GM23338 (cell line): ENCODE results near the gene ZFP92. TPM values are rescaled to one million over a fixed set of nuclear protein-coding genes. Genes with fewer than 3 reads are reported as not detected.
"Not testable (repeated sequence)": the region's sequence is repeated elsewhere in the genome, so short reads cannot be mapped to it uniquely, and the experiment has no call there.

Source experiments
- ATAC-seq: fragments of 200-7000 bp; cut with Tn5 transposase; 3 replicates; pipeline ENCODE4 v1.9.1; 2020
- DNase-seq: peaks from one replicate; pipeline ENCODE4 v3.0.0-alpha.2; 2015; ENCODE audit warnings: low spot score
- H2AFZ ChIP-seq: fragments of 200-600 bp; sonication (generic); 2 replicates; pipeline ENCODE4 v1.8.0; 2016; ENCODE audit warnings: antibody characterized with exemption, mild to moderate bottlenecking, moderate library complexity
- H3F3A ChIP-seq: fragments of 200-600 bp; sonication (generic); replicated peaks from 2 replicates; pipeline ENCODE4 v1.8.0; 2017; ENCODE audit warnings: antibody characterized with exemption, mixed run types, low read depth
- H3K27ac ChIP-seq: fragments of 200-600 bp; sonication (generic); 2 replicates; pipeline ENCODE4 v1.6.1; 2016; ENCODE audit warnings: low read depth
- H3K27me3 ChIP-seq: fragments of 200-600 bp; sonication (generic); 2 replicates; pipeline ENCODE4 v1.8.0; 2016; ENCODE audit warnings: mild to moderate bottlenecking, mixed run types, moderate library complexity; ENCODE audit not compliant: insufficient read depth
- H3K36me3 ChIP-seq: fragments of 200-600 bp; sonication (generic); 2 replicates; pipeline ENCODE4 v1.8.0; 2016; ENCODE audit warnings: mild to moderate bottlenecking; ENCODE audit not compliant: insufficient read depth
- H3K4me1 ChIP-seq: fragments of 200-600 bp; sonication (generic); 2 replicates; pipeline ENCODE4 v1.8.0; 2016; ENCODE audit warnings: mild to moderate bottlenecking, moderate library complexity; ENCODE audit not compliant: insufficient read depth
- H3K4me2 ChIP-seq: fragments of 200-600 bp; sonication (generic); 2 replicates; pipeline ENCODE4 v1.7.1; 2017; ENCODE audit warnings: mixed run types
- H3K4me3 ChIP-seq: fragments of 200-600 bp; sonication (generic); 2 replicates; pipeline ENCODE4 v1.6.1; 2016; ENCODE audit warnings: mixed run types
- H3K79me2 ChIP-seq: fragments of 200-600 bp; sonication (generic); replicated peaks from 2 replicates; pipeline ENCODE4 v1.8.0; 2017; ENCODE audit warnings: mild to moderate bottlenecking; ENCODE audit not compliant: insufficient read depth
- H3K9me2 ChIP-seq: fragments of 200-600 bp; sonication (generic); 2 replicates; pipeline ENCODE4 v1.8.0; 2017; ENCODE audit not compliant: insufficient read depth
- H4K20me1 ChIP-seq: fragments of 200-600 bp; sonication (generic); replicated peaks from 2 replicates; pipeline ENCODE4 v1.8.0; 2017; ENCODE audit warnings: mild to moderate bottlenecking; ENCODE audit not compliant: insufficient read depth
- H3K27ac Mint-ChIP-seq: 2 replicates; pipeline ENCODE4 v1.8.0; 2020; ENCODE audit warnings: inconsistent platforms, mild to moderate bottlenecking, moderate library complexity, mixed read lengths
- H3K27me3 Mint-ChIP-seq: 3 replicates; pipeline ENCODE4 v1.8.0; 2022; ENCODE audit warnings: low read depth, mild to moderate bottlenecking, moderate library complexity, mixed read lengths, inconsistent platforms; ENCODE audit not compliant: insufficient read depth, poor library complexity
- H3K36me3 Mint-ChIP-seq: 3 replicates; pipeline ENCODE4 v1.8.0; 2021; ENCODE audit warnings: low read depth, mild to moderate bottlenecking, inconsistent platforms, moderate library complexity, mixed read lengths
- H3K4me1 Mint-ChIP-seq: 3 replicates; pipeline ENCODE4 v1.8.0; 2020; ENCODE audit warnings: mild to moderate bottlenecking, inconsistent platforms, mixed read lengths
- H3K4me3 Mint-ChIP-seq: 3 replicates; pipeline ENCODE4 v1.8.0; 2021; ENCODE audit warnings: moderate library complexity, mild to moderate bottlenecking, inconsistent platforms, mixed read lengths
- H3K9me3 Mint-ChIP-seq: 3 replicates; pipeline ENCODE4 v1.8.0; 2020; ENCODE audit warnings: moderate library complexity, mild to moderate bottlenecking, inconsistent platforms, mixed read lengths
- CREB1 ChIP-seq: fragments of 250-450 bp; sonication (Bioruptor Pico); IDR thresholded peaks from 2 replicates; pipeline ENCODE4 v1.5.0; 2020; ENCODE audit warnings: low read depth, mild to moderate bottlenecking, moderate library complexity
- CTCF ChIP-seq, 2 experiments: fragments of 200-600 bp in 1 of 2; sonication (generic) in 1 of 2; conservative IDR thresholded peaks; 2 replicates each; pipeline versions ENCODE4 v1.5.1 to v1.6.1; 2016 to 2017; ENCODE audit warnings: antibody characterized with exemption in 2 of 2, low read depth in 2 of 2, mild to moderate bottlenecking in 2 of 2, moderate library complexity in 1 of 2
- ETS1 ChIP-seq: IDR thresholded peaks from 2 replicates; pipeline ENCODE4 v1.6.1; 2016; ENCODE audit warnings: antibody characterized with exemption
- EZH2 ChIP-seq: fragments of 200-600 bp; sonication (generic); IDR thresholded peaks from one replicate; pipeline ENCODE4 v1.8.0; 2017; ENCODE audit warnings: antibody characterized with exemption, mild to moderate bottlenecking, low read depth; ENCODE audit not compliant: unreplicated experiment
- EZH2phosphoT487 ChIP-seq: fragments of 200-600 bp; sonication (generic); IDR thresholded peaks from one replicate; pipeline ENCODE4 v1.8.1; 2018; ENCODE audit warnings: antibody characterized with exemption; ENCODE audit not compliant: unreplicated experiment
- JUNB ChIP-seq: IDR thresholded peaks from one replicate; pipeline ENCODE4 v1.6.1; 2016; ENCODE audit warnings: antibody characterized with exemption; ENCODE audit not compliant: unreplicated experiment
- NANOG ChIP-seq: IDR thresholded peaks from 2 replicates; pipeline ENCODE4 v1.6.1; 2016; ENCODE audit warnings: antibody characterized with exemption, borderline replicate concordance
- POLR2AphosphoS5 ChIP-seq: IDR thresholded peaks from 2 replicates; pipeline ENCODE4 v1.6.1; 2016; ENCODE audit warnings: antibody characterized with exemption, low read depth
- ZNF114 ChIP-seq: fragments of 250-450 bp; sonication (Bioruptor Pico); IDR thresholded peaks from 2 replicates; pipeline ENCODE4 v1.5.0; 2020; ENCODE audit warnings: mild to moderate bottlenecking, moderate library complexity
- ZNF331 ChIP-seq: fragments of 250-450 bp; sonication (Bioruptor Pico); IDR thresholded peaks from 2 replicates; pipeline ENCODE4 v1.5.0; 2020; ENCODE audit warnings: low read depth, mild to moderate bottlenecking, moderate library complexity
- polyA plus RNA-seq: library from polyadenylated mRNA; unstranded; fragments of >200 nt; fragmentation: Nextera tagmentation; extraction: Ambion mirVana; gene quantifications from 2 replicates; pipeline ENCODE4 v1.2.1, GENCODE V29; 2016
- total RNA-seq: library from RNA; depleted of rRNA; stranded (reverse); fragments of >200 nt; shearing (Covaris generic); gene quantifications from 2 replicates; pipeline ENCODE4 v1.2.3, GENCODE V29; 2014
- TF ChIP-seq, protein P1 (sequence below): fragments of 250-450 bp; sonication (Bioruptor Pico); IDR thresholded peaks from 2 replicates; pipeline ENCODE4 v1.5.0; 2020; ENCODE audit warnings: mild to moderate bottlenecking, moderate library complexity

Gene ZFP92
- total and polyA plus RNA-seq, 2 experiments from 2014 or later = 0.05 to 0.52 TPM

GRCh38 chrX:153384390-153384789 lies 26.9 kb upstream of the ZFP92 start:
- Mint-ChIP-seq H3K27me3 (no peaks in the 10 kb centered on the region), H3K36me3 (no peaks in the 10 kb centered on the region), H3K4me3 (no peak overlapping the region), H3K9me3 (no peaks in the 10 kb centered on the region), H3K4me1 (peaks cover under 1% of the 10 kb centered on the region; the same call in 1 of the 3 replicates), H3K27ac (no peak overlapping the region)
- Histone ChIP-seq H3K4me3 (no peak overlapping the region), H3K4me1 (no peaks in the 10 kb centered on the region), H3K27me3 (no peaks in the 10 kb centered on the region), H3K9me2 (no peaks in the 10 kb centered on the region), H3K27ac (no peak overlapping the region), H4K20me1 (no peaks in the 10 kb centered on the region), H3F3A (no peaks in the 10 kb centered on the region), H3K79me2 (no peaks in the 10 kb centered on the region), H2AFZ (no peak overlapping the region), H3K4me2 (no peak overlapping the region), H3K36me3 (no peaks in the 10 kb centered on the region)
- ATAC-seq = no peak
- TF ChIP-seq EZH2 = no peak
- TF ChIP-seq, protein P1, sequence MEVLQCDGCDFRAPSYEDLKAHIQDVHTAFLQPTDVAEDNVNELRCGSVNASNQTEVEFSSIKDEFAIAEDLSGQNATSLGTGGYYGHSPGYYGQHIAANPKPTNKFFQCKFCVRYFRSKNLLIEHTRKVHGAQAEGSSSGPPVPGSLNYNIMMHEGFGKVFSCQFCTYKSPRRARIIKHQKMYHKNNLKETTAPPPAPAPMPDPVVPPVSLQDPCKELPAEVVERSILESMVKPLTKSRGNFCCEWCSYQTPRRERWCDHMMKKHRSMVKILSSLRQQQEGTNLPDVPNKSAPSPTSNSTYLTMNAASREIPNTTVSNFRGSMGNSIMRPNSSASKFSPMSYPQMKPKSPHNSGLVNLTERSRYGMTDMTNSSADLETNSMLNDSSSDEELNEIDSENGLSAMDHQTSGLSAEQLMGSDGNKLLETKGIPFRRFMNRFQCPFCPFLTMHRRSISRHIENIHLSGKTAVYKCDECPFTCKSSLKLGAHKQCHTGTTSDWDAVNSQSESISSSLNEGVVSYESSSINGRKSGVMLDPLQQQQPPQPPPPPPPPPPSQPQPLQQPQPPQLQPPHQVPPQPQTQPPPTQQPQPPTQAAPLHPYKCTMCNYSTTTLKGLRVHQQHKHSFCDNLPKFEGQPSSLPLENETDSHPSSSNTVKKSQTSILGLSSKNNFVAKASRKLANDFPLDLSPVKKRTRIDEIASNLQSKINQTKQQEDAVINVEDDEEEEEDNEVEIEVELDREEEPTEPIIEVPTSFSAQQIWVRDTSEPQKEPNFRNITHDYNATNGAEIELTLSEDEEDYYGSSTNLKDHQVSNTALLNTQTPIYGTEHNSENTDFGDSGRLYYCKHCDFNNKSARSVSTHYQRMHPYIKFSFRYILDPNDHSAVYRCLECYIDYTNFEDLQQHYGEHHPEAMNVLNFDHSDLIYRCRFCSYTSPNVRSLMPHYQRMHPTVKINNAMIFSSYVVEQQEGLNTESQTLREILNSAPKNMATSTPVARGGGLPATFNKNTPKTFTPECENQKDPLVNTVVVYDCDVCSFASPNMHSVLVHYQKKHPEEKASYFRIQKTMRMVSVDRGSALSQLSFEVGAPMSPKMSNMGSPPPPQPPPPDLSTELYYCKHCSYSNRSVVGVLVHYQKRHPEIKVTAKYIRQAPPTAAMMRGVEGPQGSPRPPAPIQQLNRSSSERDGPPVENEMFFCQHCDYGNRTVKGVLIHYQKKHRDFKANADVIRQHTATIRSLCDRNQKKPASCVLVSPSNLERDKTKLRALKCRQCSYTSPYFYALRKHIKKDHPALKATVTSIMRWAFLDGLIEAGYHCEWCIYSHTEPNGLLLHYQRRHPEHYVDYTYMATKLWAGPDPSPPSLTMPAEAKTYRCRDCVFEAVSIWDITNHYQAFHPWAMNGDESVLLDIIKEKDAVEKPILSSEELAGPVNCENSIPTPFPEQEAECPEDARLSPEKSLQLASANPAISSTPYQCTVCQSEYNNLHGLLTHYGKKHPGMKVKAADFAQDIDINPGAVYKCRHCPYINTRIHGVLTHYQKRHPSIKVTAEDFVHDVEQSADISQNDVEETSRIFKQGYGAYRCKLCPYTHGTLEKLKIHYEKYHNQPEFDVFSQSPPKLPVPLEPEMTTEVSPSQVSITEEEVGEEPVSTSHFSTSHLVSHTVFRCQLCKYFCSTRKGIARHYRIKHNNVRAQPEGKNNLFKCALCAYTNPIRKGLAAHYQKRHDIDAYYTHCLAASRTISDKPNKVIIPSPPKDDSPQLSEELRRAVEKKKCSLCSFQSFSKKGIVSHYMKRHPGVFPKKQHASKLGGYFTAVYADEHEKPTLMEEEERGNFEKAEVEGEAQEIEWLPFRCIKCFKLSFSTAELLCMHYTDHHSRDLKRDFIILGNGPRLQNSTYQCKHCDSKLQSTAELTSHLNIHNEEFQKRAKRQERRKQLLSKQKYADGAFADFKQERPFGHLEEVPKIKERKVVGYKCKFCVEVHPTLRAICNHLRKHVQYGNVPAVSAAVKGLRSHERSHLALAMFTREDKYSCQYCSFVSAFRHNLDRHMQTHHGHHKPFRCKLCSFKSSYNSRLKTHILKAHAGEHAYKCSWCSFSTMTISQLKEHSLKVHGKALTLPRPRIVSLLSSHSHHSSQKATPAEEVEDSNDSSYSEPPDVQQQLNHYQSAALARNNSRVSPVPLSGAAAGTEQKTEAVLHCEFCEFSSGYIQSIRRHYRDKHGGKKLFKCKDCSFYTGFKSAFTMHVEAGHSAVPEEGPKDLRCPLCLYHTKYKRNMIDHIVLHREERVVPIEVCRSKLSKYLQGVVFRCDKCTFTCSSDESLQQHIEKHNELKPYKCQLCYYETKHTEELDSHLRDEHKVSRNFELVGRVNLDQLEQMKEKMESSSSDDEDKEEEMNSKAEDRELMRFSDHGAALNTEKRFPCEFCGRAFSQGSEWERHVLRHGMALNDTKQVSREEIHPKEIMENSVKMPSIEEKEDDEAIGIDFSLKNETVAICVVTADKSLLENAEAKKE = no peak
- TF ChIP-seq ZNF331 (CRISPR knock-in tag) = no peak
- no peak for TF ChIP-seq CREB1 (CRISPR knock-in tag)
- TF ChIP-seq ETS1 = no peak
- no peak for TF ChIP-seq NANOG
- TF ChIP-seq EZH2phosphoT487 = no peak
- no peak for TF ChIP-seq JUNB
- TF ChIP-seq ZNF114 (CRISPR knock-in tag) = no peak
- TF ChIP-seq CTCF (conservative IDR thresholded peaks at IDR 0.05; ENCODE audit: low read depth in 2 of 2) = no peak
- no peak for TF ChIP-seq POLR2AphosphoS5
- no peak for DNase-seq

DNA sequence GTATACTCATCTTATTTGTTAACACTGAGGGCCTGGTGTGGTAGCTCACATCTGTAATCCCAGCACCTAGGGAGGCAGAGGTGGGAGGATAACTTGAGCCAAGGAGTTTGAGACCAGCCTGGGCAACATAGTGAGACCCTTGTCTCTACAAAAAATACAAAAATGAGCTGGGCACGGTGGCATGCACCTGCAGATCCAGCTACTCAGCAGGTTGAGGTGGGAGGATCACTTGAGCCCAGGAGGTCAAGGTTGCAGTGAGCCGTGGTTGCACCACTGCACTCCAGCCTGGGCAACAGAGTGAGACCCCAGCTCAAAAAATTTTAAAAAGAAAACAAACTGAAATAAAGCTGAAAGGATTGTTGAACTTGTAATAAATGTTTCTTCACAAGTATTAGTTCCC lies 26.3 kb upstream of the ZFP92 start:
- ATAC-seq, H3K4me1 ChIP-seq, H3K4me1 Mint-ChIP-seq, H3K27ac ChIP-seq, H3K79me2 ChIP-seq, H3K4me3 ChIP-seq, H3K36me3 Mint-ChIP-seq, H3K4me2 ChIP-seq, H3K4me3 Mint-ChIP-seq, H3K27me3 Mint-ChIP-seq, H3K9me2 ChIP-seq, H3K9me3 Mint-ChIP-seq, H3K36me3 ChIP-seq, H3K27me3 ChIP-seq, H4K20me1 ChIP-seq, H3F3A ChIP-seq, H3K27ac Mint-ChIP-seq, H2AFZ ChIP-seq, DNase-seq: not testable (repeated sequence)
